SU-DHL-6 (cell line): ENCODE results near the gene SMAD7.

Experiments used
- H2AFZ ChIP-seq: fragments of 200-600 bp; sonication (generic); 2 replicates; pipeline ENCODE4 v1.6.1; 2014; ENCODE audit warnings: low read depth, mild to moderate bottlenecking, moderate library complexity, mixed read lengths, antibody characterized with exemption, low read length; ENCODE audit not compliant: severe bottlenecking
- H3F3A ChIP-seq: fragments of 200-600 bp; shearing (Covaris generic); 2 replicates; pipeline ENCODE4 v1.6.0; 2016; ENCODE audit warnings: antibody characterized with exemption, mild to moderate bottlenecking; ENCODE audit not compliant: insufficient read depth
- H3K27ac ChIP-seq: fragments of 200-600 bp; sonication (generic); 2 replicates; pipeline ENCODE4 v1.5.1; 2016; ENCODE audit warnings: low read depth, mild to moderate bottlenecking, low read length, moderate library complexity, mixed read lengths
- H3K27me3 ChIP-seq: fragments of 200-600 bp; sonication (generic), shearing (Covaris generic); 2 replicates; pipeline ENCODE4 v1.6.0; 2014; ENCODE audit warnings: mild to moderate bottlenecking, low read length
- H3K36me3 ChIP-seq: fragments of 200-600 bp; sonication (generic); 2 replicates; pipeline ENCODE4 v1.6.1; 2014; ENCODE audit warnings: mild to moderate bottlenecking, low read length, mixed read lengths
- H3K4me2 ChIP-seq: fragments of 300-600, 200-600 bp; shearing (Covaris generic), sonication (generic); 2 replicates; pipeline ENCODE4 v1.6.0; 2014; ENCODE audit warnings: low read length, low read depth, mild to moderate bottlenecking; ENCODE audit not compliant: poor library complexity, severe bottlenecking
- H3K4me3 ChIP-seq: fragments of 200-600 bp; sonication (generic); 2 replicates; pipeline ENCODE4 v1.5.1; 2014; ENCODE audit warnings: antibody characterized with exemption, low read length, mild to moderate bottlenecking, mixed read lengths; ENCODE audit not compliant: insufficient read depth, poor library complexity, severe bottlenecking
- H3K79me2 ChIP-seq: fragments of 200-600 bp; sonication (generic); 2 replicates; pipeline ENCODE4 v1.6.1; 2014; ENCODE audit warnings: mild to moderate bottlenecking, low read length, moderate library complexity; ENCODE audit not compliant: insufficient read depth
- H3K9ac ChIP-seq: fragments of 200-600 bp; sonication (generic); 2 replicates; pipeline ENCODE4 v1.7.0; 2014; ENCODE audit warnings: mild to moderate bottlenecking, low read length
- H3K9me2 ChIP-seq: fragments of 200-600 bp; sonication (generic); replicated peaks from 2 replicates; pipeline ENCODE4 v1.6.1; 2014; ENCODE audit warnings: low read length; ENCODE audit not compliant: insufficient read depth
- H3K9me3 ChIP-seq: fragments of 200-600 bp; sonication (generic); 2 replicates; pipeline ENCODE4 v1.6.1; 2014; ENCODE audit warnings: low read length, mixed read lengths; ENCODE audit not compliant: insufficient read depth
- H4K20me1 ChIP-seq: fragments of 200-600 bp; sonication (generic); 2 replicates; pipeline ENCODE4 v1.6.1; 2014; ENCODE audit warnings: low read depth, mild to moderate bottlenecking, antibody characterized with exemption, low read length, moderate library complexity, mixed read lengths
- EZH2phosphoT487 ChIP-seq: fragments of 200-600 bp; sonication (generic), shearing (Covaris generic); conservative IDR thresholded peaks from 2 replicates; pipeline ENCODE4 v1.6.1; 2018; ENCODE audit warnings: mild to moderate bottlenecking, antibody characterized with exemption, low read length, moderate library complexity, mixed read lengths
- TF ChIP-seq, protein P1 (sequence below): fragments of 200-600 bp; sonication (generic); IDR thresholded peaks from one replicate; pipeline ENCODE4 v1.5.1; 2017; ENCODE audit warnings: antibody characterized with exemption, mild to moderate bottlenecking, low read length, moderate library complexity; ENCODE audit not compliant: insufficient read depth, poor library complexity, severe bottlenecking

SMAD7 gene

DNA sequence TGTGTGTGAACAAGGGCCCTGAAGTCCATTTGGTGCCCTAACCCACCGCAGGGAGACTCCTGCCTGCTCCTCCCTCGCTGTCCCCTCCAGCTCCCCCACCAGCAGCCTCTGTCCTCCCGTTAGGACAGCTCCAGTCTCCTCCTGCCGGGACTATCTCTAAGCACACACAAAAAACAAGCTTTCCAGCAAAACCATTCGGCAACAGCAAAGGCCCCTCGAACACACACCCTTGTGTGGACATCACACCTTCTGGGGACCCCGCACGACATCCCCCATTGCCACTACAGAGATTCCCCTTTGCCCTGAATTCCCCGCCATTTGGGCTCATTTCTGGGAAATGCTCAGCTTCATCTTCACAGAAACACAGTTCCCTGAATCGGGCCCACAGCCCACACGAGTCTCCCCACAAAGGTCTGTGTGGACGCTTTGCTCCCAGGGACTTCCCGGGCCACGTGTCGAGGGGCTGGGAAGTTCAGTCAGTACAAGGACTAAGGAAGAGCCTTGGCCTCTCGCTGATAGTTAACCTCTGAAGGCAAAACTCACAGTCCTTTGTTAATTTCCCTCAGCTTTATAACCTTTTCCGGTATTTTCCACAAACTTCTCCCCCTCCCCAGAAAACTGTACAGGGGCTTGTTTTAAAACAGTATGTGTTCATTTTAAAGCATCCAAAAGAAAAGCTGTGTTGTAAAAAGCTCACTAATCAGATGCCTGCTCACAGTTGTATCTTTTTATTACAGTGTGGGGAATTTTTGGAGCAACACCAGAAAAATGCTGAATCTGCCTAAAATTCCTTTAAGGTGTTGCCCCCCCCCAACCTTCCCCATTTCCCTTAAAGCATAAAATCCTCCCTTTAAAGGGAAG is 25.9 kb downstream of the SMAD7 start:
- Histone ChIP-seq H3K36me3 (no peaks in the 10 kb centered on the region), H2AFZ (no peak overlapping the region), H4K20me1 (no peaks in the 10 kb centered on the region), H3K27me3 (no peaks in the 10 kb centered on the region), H3K27ac (no peak overlapping the region), H3K4me2 (no peak overlapping the region), H3K9me2 (no peaks in the 10 kb centered on the region), H3F3A (no peaks in the 10 kb centered on the region), H3K9me3 (no peaks in the 10 kb centered on the region), H3K9ac (no peak overlapping the region), H3K4me3 (no peak overlapping the region), H3K79me2 (peaks cover 3% of the 10 kb centered on the region; the same call in 1 of the 2 replicates)
- TF ChIP-seq, protein P1, sequence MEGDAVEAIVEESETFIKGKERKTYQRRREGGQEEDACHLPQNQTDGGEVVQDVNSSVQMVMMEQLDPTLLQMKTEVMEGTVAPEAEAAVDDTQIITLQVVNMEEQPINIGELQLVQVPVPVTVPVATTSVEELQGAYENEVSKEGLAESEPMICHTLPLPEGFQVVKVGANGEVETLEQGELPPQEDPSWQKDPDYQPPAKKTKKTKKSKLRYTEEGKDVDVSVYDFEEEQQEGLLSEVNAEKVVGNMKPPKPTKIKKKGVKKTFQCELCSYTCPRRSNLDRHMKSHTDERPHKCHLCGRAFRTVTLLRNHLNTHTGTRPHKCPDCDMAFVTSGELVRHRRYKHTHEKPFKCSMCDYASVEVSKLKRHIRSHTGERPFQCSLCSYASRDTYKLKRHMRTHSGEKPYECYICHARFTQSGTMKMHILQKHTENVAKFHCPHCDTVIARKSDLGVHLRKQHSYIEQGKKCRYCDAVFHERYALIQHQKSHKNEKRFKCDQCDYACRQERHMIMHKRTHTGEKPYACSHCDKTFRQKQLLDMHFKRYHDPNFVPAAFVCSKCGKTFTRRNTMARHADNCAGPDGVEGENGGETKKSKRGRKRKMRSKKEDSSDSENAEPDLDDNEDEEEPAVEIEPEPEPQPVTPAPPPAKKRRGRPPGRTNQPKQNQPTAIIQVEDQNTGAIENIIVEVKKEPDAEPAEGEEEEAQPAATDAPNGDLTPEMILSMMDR, result no peak
- TF ChIP-seq EZH2phosphoT487, result no peak

DNA sequence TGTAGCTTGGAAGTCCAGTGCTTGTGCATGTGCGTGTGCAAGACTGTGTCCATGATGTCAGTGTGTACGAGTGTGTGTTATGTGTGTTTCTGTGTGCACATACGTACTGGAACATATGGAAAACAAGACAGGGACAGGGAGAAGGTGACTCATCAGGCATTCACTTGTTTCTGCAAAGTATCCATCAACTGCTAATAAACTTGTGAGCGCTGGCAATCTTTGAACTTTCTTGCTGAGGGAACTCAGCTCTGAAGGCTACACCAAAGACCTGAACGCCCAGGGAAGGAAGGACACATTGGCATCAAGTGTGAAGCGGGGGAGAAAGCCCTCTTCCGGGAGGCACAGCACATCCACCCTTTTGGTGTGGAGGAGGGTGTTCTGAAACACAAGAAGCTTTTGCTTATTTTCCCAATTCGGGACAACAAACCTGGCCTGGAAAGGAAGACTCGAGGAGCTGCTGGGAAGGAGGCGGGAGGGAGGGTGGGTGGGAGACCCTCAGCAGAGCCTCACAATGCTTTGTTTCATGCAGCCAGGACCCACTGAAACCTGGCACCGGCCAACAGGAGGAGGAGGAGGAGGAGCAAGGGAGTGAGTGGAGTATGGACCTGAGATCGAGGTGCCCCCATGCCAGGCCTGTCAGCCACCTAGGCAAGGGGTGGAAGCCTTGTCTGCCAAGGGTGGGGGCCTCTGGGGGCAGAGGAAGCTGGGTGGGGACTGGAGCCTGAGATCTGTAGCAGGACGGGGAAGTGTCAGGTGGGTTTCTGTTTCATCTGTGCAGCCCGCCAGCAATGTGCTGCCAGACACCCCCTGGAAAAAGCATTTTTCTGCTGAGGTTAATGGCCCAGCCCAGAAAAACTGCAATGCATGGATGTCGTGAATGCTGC is 26.8 kb downstream of the SMAD7 start:
- TF ChIP-seq, protein P1, result no peak
- no peak for TF ChIP-seq EZH2phosphoT487
- Histone ChIP-seq H4K20me1 (no peaks in the 10 kb centered on the region), H3F3A (no peaks in the 10 kb centered on the region), H3K27me3 (no peaks in the 10 kb centered on the region), H2AFZ (no peak overlapping the region), H3K9me3 (no peaks in the 10 kb centered on the region), H3K4me2 (no peak overlapping the region), H3K27ac (no peak overlapping the region), H3K79me2 (peaks cover 3% of the 10 kb centered on the region; the same call in 1 of the 2 replicates), H3K4me3 (no peak overlapping the region), H3K9me2 (no peaks in the 10 kb centered on the region), H3K36me3 (no peaks in the 10 kb centered on the region), H3K9ac (no peak overlapping the region)

DNA sequence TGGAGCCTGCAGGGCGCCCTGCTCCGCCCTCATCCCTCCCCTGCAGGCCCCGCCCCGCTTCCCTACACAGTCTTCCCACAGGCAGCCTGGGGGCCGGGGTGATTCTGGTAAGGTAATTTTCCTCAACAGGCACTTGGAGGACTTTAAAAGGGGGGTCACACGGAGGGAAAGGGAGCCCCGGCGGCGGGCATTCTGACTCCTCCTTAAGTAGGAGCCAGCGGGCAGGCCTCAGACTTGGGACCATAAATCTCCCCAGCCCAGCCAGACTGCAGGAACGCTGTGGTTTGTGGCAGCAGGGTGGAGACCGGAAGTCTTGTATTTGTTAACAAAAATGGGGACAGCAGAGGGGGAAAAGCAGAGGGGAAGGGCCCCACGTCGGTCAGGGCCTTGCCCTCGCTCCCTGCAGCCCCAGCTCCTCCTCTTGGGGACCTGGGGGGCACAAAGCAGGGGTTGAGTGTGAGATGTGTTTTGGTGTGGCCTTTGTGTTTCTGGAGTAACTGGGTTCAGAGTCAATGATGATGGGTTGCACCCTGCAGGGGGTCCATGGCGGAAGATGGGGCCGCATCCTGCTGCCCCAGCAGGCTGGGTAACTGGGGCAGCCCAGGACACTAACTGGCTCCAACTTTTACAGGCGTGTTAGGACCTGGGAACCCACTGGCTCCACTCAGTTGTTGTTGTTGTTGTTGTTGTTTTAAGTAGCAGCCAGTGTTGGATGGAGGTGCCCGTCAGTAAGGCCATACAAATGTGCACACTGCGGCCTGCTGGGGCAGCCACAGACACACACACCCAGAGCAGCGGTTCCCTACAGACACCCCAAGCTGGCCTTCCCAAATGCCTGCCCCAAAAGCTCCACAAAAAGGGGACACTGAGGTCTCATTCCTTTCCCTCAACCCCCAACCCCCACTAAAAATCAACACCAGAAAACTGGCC is 27.7 kb downstream of the SMAD7 start:
- Histone ChIP-seq H3K9me2 (no peaks in the 10 kb centered on the region), H3K9ac (no peak overlapping the region), H3K79me2 (no peaks in the 10 kb centered on the region), H3K9me3 (no peaks in the 10 kb centered on the region), H3K27me3 (no peaks in the 10 kb centered on the region), H3F3A (no peaks in the 10 kb centered on the region), H3K36me3 (no peaks in the 10 kb centered on the region), H2AFZ (no peak overlapping the region), H3K27ac (no peak overlapping the region), H3K4me3 (no peak overlapping the region), H3K4me2 (no peak overlapping the region), H4K20me1 (no peaks in the 10 kb centered on the region)
- TF ChIP-seq, protein P1, result no peak
- TF ChIP-seq EZH2phosphoT487, result no peak
